Mucosa of rectum (tissue), 2 donors: ENCODE measurements around the gene ERICH6B.

ENCODE experiments used
- H3K27ac ChIP-seq, 2 donors: one replicate each; pipeline ENCODE4 v1.7.0; 2013; ENCODE audit warnings: inconsistent platforms in 2 of 2, low read depth in 2 of 2, low read length in 2 of 2
- H3K27me3 ChIP-seq, 2 donors: one replicate each; pipeline ENCODE4 v1.7.0; 2013; ENCODE audit warnings: low read length in 2 of 2; ENCODE audit not compliant: control insufficient read depth in 2 of 2, insufficient read depth in 2 of 2
- H3K36me3 ChIP-seq, 2 donors: one replicate each; pipeline ENCODE4 v1.7.0; 2013; ENCODE audit warnings: low read length in 2 of 2; ENCODE audit not compliant: control insufficient read depth in 2 of 2, insufficient read depth in 2 of 2
- H3K4me1 ChIP-seq, 2 donors: one replicate each; pipeline ENCODE4 v1.7.0; 2013; ENCODE audit warnings: low read length in 2 of 2, mild to moderate bottlenecking in 1 of 2; ENCODE audit not compliant: control insufficient read depth in 2 of 2, insufficient read depth in 2 of 2
- H3K4me3 ChIP-seq, 2 donors: one replicate each; pipeline ENCODE4 v1.7.0; 2013; ENCODE audit warnings: low read length in 2 of 2
- H3K9ac ChIP-seq, 2 donors: one replicate each; pipeline ENCODE4 v1.7.0; 2013; ENCODE audit warnings: low read length in 2 of 2, low read depth in 1 of 2, mild to moderate bottlenecking in 1 of 2
- H3K9me3 ChIP-seq, 2 donors: one replicate each; pipeline ENCODE4 v1.7.0; 2013; ENCODE audit warnings: low read length in 2 of 2; ENCODE audit not compliant: control insufficient read depth in 2 of 2
- donor health status: healthy.
- donor health status: Normal muscosa, but diverticular disease.

Gene ERICH6B

DNA sequence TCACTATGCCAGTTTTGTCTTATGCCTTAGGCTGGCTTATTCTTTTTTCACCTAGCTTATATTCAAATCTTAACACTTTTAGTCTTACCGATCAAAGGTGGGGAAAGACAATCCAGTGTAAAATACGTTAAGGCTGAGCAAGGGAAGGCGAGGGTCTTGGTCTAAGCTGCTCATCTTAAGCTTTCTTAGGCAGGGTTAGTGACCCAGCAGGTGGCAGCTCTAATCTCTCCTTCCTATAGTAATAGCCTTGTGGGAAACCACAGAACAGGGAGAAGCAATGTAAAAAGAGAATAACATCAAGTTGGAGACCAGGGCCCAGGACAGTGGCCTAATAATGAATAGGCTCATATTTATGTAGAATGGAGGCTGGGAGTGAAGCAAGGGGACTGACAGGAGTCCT lies 104.9 kb downstream of the ERICH6B start:
- H3K9me3 ChIP-seq, result no peaks in the 10 kb centered on the region
- H3K4me1 ChIP-seq, result no peaks in the 10 kb centered on the region
- H3K36me3 ChIP-seq, result peaks cover 52 to 65% of the 10 kb centered on the region in 2 donors
- H3K4me3 ChIP-seq, result no peak overlapping the region
- H3K27ac ChIP-seq, result no peak overlapping the region
- no peaks in the 10 kb centered on the region for H3K27me3 ChIP-seq
- H3K9ac ChIP-seq, result no peak overlapping the region

DNA sequence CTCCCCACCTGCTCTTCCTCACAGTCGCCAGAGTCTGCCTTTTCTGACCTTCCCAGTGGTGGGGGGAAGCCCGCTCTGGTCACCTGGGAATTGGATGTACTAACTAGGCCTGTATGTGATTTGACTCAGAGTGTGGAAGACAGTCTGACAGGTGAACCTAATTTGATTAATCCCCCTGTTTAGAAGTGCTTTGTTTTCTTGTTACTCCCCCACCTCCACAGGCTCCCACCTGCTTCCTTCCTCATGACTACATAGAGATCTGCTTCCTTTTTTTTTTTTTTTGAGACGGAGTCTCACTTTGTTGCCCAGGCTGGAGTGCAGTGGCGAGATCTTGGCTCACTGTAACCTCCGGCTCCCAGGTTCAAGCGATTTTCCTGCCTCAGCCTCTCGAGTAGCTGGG lies 106.8 kb downstream of the ERICH6B start:
- Histone ChIP-seq H3K27ac (no peak overlapping the region), H3K4me1 (no peaks in the 10 kb centered on the region), H3K36me3 (peaks cover 59 to 66% of the 10 kb centered on the region in 2 donors), H3K27me3 (no peaks in the 10 kb centered on the region), H3K4me3 (no peak overlapping the region), H3K9ac (no peak overlapping the region), H3K9me3 (no peaks in the 10 kb centered on the region)

DNA sequence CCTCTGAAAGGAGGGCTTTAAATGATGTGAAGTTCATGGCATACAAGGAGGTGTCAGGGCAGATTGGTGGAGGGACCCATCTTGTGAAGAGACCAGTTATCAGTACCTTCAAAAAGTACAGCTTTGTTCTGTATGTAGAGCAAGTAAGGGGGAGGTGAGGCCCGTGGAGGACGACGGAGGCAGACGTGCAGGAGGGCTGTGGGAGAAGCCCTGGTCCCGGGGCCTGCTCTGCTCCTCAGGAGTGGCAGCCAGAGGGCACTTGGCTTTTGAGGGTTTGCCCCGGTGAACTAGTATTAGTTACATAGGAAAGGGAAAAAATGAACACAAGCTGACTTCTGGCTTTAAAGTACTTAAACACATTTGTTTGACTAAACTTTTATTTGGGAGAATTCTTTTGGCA lies 108.7 kb downstream of the ERICH6B start:
- no peak overlapping the region for H3K4me3 ChIP-seq
- H3K4me1 ChIP-seq, result no peaks in the 10 kb centered on the region
- no peaks in the 10 kb centered on the region for H3K9me3 ChIP-seq
- no peak overlapping the region for H3K9ac ChIP-seq
- peaks cover 58 to 66% of the 10 kb centered on the region in 2 donors for H3K36me3 ChIP-seq
- no peak overlapping the region for H3K27ac ChIP-seq
- no peaks in the 10 kb centered on the region for H3K27me3 ChIP-seq

GRCh38 chr13:45503658-45504057 lies 111.9 kb downstream of the ERICH6B start:
- Histone ChIP-seq H3K4me1 (no peaks in the 10 kb centered on the region), H3K4me3 (no peak overlapping the region), H3K27me3 (no peaks in the 10 kb centered on the region), H3K9ac (no peak overlapping the region), H3K27ac (no peak overlapping the region), H3K9me3 (no peaks in the 10 kb centered on the region), H3K36me3 (peaks cover 50 to 62% of the 10 kb centered on the region in 2 donors)

DNA sequence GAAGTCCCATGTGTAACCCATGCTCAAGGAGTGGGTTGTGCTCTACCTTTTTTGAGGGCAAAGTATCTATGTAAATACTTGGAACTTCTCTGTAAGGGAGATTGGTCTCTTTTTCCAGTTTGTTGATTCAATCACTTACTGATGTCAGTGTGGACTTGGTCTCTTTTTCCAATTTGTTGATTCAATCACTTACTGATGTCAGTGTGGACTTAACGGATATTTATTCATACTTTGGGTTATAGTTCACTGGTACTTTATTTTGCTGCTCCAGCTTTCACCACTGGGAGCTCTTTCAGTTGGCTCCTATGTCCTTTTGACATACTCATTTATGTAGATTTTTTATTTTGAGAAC lies 114.4 kb downstream of the ERICH6B start:
- Histone ChIP-seq H3K27me3 (no peaks in the 10 kb centered on the region), H3K9me3 (no peaks in the 10 kb centered on the region), H3K9ac (no peak overlapping the region), H3K4me1 (no peaks in the 10 kb centered on the region), H3K27ac (no peak overlapping the region), H3K4me3 (no peak overlapping the region), H3K36me3 (peaks cover 59 to 65% of the 10 kb centered on the region in 2 donors)

DNA sequence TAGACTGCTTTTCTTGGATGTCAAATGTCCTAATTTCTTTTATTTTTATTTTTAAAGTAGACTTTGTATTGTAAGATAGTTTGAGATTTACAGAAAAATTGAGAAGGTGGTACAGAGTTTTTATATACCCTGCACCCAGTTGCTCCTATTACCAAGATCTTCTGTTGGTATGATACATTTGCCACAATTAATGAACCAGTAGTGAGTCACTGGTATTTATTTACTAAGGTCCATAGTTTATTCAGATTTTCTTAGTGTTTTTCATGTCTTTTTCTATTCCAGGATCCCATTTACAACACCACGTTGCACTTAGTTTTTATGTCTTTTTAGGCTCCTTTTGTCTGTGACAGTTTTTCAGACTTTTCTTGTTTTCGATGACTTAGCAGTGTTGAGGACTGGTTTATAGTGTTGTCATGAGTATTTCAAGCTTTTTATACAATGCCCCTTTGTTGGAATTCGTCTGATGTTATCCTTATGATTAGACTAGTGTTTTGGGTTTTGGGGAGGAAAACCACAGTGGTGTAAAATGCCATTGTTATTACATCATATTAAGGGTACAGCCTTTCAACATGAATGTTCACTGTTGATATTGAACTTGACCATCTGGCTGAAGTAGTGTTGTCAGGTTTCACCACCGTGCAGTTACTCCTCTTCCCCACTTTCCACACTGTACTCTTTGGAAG lies 114.9 kb downstream of the ERICH6B start:
- H3K27ac ChIP-seq, result no peak overlapping the region
- H3K9me3 ChIP-seq, result no peaks in the 10 kb centered on the region
- H3K9ac ChIP-seq, result no peak overlapping the region
- no peak overlapping the region for H3K4me3 ChIP-seq
- H3K27me3 ChIP-seq, result no peaks in the 10 kb centered on the region
- H3K36me3 ChIP-seq, result peaks cover 57 to 64% of the 10 kb centered on the region in 2 donors
- no peaks in the 10 kb centered on the region for H3K4me1 ChIP-seq

DNA sequence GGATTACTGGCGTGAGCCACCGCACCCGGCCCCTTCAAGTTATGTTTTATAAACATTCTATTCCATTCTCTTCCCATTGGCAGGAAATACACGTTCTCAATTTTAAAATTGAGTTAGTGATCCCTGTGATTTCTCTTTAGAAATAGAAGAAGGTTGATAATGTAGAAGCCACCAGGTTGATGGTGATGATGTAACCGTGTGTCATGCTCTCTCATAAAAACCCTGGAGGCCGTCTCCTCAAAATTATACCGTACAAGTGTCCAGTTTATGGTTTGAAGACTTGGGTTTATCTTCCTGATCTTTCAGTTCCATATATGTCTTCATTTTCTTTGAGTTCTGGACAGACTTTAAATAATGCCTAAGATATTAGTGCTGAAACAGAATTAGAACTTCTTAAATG lies 118.6 kb downstream of the ERICH6B start:
- Histone ChIP-seq H3K36me3 (peaks cover 50 to 54% of the 10 kb centered on the region in 2 donors), H3K27me3 (no peaks in the 10 kb centered on the region)

GRCh38 chr13:45492538-45492937 lies 123.0 kb downstream of the ERICH6B start:
- H3K27ac ChIP-seq, result no peak overlapping the region
- H3K9ac ChIP-seq, result no peak overlapping the region
- no peaks in the 10 kb centered on the region for H3K27me3 ChIP-seq
- H3K36me3 ChIP-seq, result peaks cover 35 to 50% of the 10 kb centered on the region in 2 donors
- H3K4me1 ChIP-seq, result no peaks in the 10 kb centered on the region
- H3K9me3 ChIP-seq, result no peaks in the 10 kb centered on the region
- H3K4me3 ChIP-seq, result no peak overlapping the region

More for the DNA sequence above, 118.6 kb downstream of the ERICH6B start:
- H3K9ac ChIP-seq, result no peak overlapping the region
- no peak overlapping the region for H3K4me3 ChIP-seq
- no peaks in the 10 kb centered on the region for H3K4me1 ChIP-seq
- H3K27ac ChIP-seq, result no peak overlapping the region
- H3K9me3 ChIP-seq, result no peaks in the 10 kb centered on the region
